HCT116 (cell line): Measurements from ENCODE around the gene CD7. TPM values are rescaled to one million over a fixed set of nuclear protein-coding genes. Genes with fewer than 3 reads are reported as not detected.

Experiments used
- ATAC-seq: fragments of 200-7000 bp; cut with Tn5 transposase; 2 replicates; pipeline ENCODE4 v1.9.1; 2020; ENCODE audit warnings: mild to moderate bottlenecking, moderate library complexity
- BruUV-seq: library from RNA; stranded (reverse); fragments of 400-500 nt; replicated peaks from 2 replicates; lab custom pipeline; 2021; lab: Mats Ljungman, UMichigan
- CTCF ChIA-PET: fragments of 300-600 bp; sonication (Branson Sonifier 250); formaldehyde crosslinking; loops from one replicate; lab custom pipeline; 2021; ENCODE audit warnings: antibody characterized with exemption; lab: Charles Lee
- POLR2A ChIA-PET: fragments of 300-600, 350-600 bp; sonication (Branson Sonifier 250); formaldehyde crosslinking; loops from one replicate; lab custom pipeline; 2021; ENCODE audit warnings: antibody characterized with exemption; lab: Charles Lee
- RAD21 ChIA-PET, 2 experiments: fragments of 300-600 bp; sonication (Branson Sonifier 250); formaldehyde crosslinking; loops; one replicate each; lab custom pipeline; 2023; ENCODE audit warnings: low total read pairs in 2 of 2; ENCODE audit not compliant: uncharacterized antibody in 2 of 2, unreplicated experiment in 2 of 2, low non-redundant PET in 1 of 2; lab: Charles Lee
- DNase-seq: peaks from one replicate; pipeline ENCODE4 v3.0.0-alpha.2; 2010; ENCODE audit warnings: low read depth, low spot score
- H2AFZ ChIP-seq: fragments of 200-600 bp; shearing (Covaris generic), sonication (generic); 2 replicates; pipeline ENCODE4 v1.6.1; 2017; ENCODE audit warnings: low read depth, mixed run types, mixed read lengths, antibody characterized with exemption, low read length; ENCODE audit not compliant: poor library complexity, severe bottlenecking
- H3K27ac ChIP-seq: 2 replicates; pipeline ENCODE4 v1.5.1; 2012; ENCODE audit warnings: low read depth, low read length
- H3K27me3 ChIP-seq: fragments of 200-600 bp; sonication (generic); 2 replicates; pipeline ENCODE4 v1.6.1; 2016; ENCODE audit warnings: mixed run types, low read length, mixed read lengths; ENCODE audit not compliant: insufficient read depth
- H3K36me3 ChIP-seq, 2 experiments: fragments of 200-500 bp in 1 of 2; fragments of 200-600 bp in 1 of 2; sonication (Bioruptor generic) in 1 of 2; sonication (generic) in 1 of 2; 2 replicates each; pipeline versions ENCODE4 v1.5.1 to v1.6.1; 2014 to 2016; ENCODE audit warnings: low read length in 2 of 2, inconsistent platforms in 1 of 2, mixed read lengths in 1 of 2, mixed run types in 1 of 2; ENCODE audit not compliant: insufficient read depth in 2 of 2, control insufficient read depth in 1 of 2
- H3K4me1 ChIP-seq, 2 experiments: fragments of 200-600 bp in 1 of 2; sonication (generic) in 1 of 2; 2 replicates each; pipeline versions ENCODE4 v1.5.1 to v1.6.1; 2012 to 2017; ENCODE audit warnings: low read length in 2 of 2, inconsistent platforms in 1 of 2, mild to moderate bottlenecking in 1 of 2, mixed read lengths in 1 of 2, mixed run types in 1 of 2, moderate library complexity in 1 of 2; ENCODE audit not compliant: insufficient read depth in 2 of 2, control insufficient read depth in 1 of 2
- H3K4me2 ChIP-seq: fragments of 200-600 bp; sonication (generic); 2 replicates; pipeline ENCODE4 v1.6.1; 2017; ENCODE audit warnings: mixed run types, low read length, mixed read lengths
- H3K4me3 ChIP-seq, 2 experiments: fragments of 200-600 bp in 1 of 2; sonication (generic) in 1 of 2; replicated peaks in 1 of 2; 2 replicates each; pipeline ENCODE4 v1.5.1; 2011 to 2016; ENCODE audit warnings: low read length in 2 of 2, control low read depth in 1 of 2, low read depth in 1 of 2, mild to moderate bottlenecking in 1 of 2, mixed read lengths in 1 of 2, mixed run types in 1 of 2
- H3K79me2 ChIP-seq: fragments of 200-600 bp; sonication (generic); 2 replicates; pipeline ENCODE4 v1.6.1; 2017; ENCODE audit warnings: mild to moderate bottlenecking, mixed run types, low read length, moderate library complexity, mixed read lengths; ENCODE audit not compliant: insufficient read depth
- H3K9ac ChIP-seq: fragments of 200-600 bp; sonication (generic); 2 replicates; pipeline ENCODE4 v1.6.1; 2016; ENCODE audit warnings: low read length, mixed read lengths
- H3K9me2 ChIP-seq: fragments of 200-600 bp; sonication (generic), shearing (Covaris generic); 2 replicates; pipeline ENCODE4 v1.6.1; 2017; ENCODE audit warnings: mixed run types, mild to moderate bottlenecking, moderate library complexity; ENCODE audit not compliant: insufficient read depth
- H3K9me3 ChIP-seq, 2 experiments: fragments of 200-500 bp in 1 of 2; fragments of 200-600 bp in 1 of 2; sonication (Bioruptor generic) in 1 of 2; sonication (generic) in 1 of 2; 2 replicates each; pipeline ENCODE4 v1.6.1; 2014 to 2017; ENCODE audit warnings: low read length in 2 of 2, mixed read lengths in 2 of 2, inconsistent platforms in 1 of 2, low read depth in 1 of 2, mild to moderate bottlenecking in 1 of 2, mixed run types in 1 of 2, moderate library complexity in 1 of 2; ENCODE audit not compliant: control insufficient read depth in 1 of 2, insufficient read depth in 1 of 2
- H4K20me1 ChIP-seq: fragments of 200-600 bp; sonication (generic), shearing (Covaris generic); 2 replicates; pipeline ENCODE4 v1.6.1; 2017; ENCODE audit warnings: mixed run types, mild to moderate bottlenecking, moderate library complexity; ENCODE audit not compliant: insufficient read depth
- ATF3 ChIP-seq: IDR thresholded peaks from 2 replicates; pipeline ENCODE4 v1.6.1; 2012
- CBX3 ChIP-seq: IDR thresholded peaks from 2 replicates; pipeline ENCODE4 v1.6.1; 2012; ENCODE audit warnings: low read depth
- CEBPB ChIP-seq: IDR thresholded peaks from 2 replicates; pipeline ENCODE4 v1.6.1; 2012; ENCODE audit warnings: low read depth
- CTCF ChIP-seq, 3 experiments: fragments of 200-600 bp in 1 of 3; sonication (generic) in 1 of 3; IDR thresholded peaks in 2 of 3; conservative IDR thresholded peaks in 1 of 3; 2 replicates each; pipeline ENCODE4 v1.5.1; 2012 to 2017; ENCODE audit warnings: low read depth in 2 of 3, low read length in 2 of 3, antibody characterized with exemption in 1 of 3, borderline replicate concordance in 1 of 3, control low read depth in 1 of 3, mild to moderate bottlenecking in 1 of 3, mixed read lengths in 1 of 3, mixed run types in 1 of 3, moderate library complexity in 1 of 3; ENCODE audit not compliant: insufficient read depth in 1 of 3
- EGR1 ChIP-seq: IDR thresholded peaks from 2 replicates; pipeline ENCODE4 v1.6.1; 2012; ENCODE audit warnings: low read depth
- EZH2 ChIP-seq: fragments of 200-600 bp; sonication (generic); IDR thresholded peaks from 2 replicates; pipeline ENCODE4 v1.6.1; 2017; ENCODE audit warnings: antibody characterized with exemption, mixed run types
- POLR2A ChIP-seq: IDR thresholded peaks from 2 replicates; pipeline ENCODE4 v1.7.0; 2011; ENCODE audit warnings: borderline replicate concordance; ENCODE audit not compliant: insufficient read depth, insufficient read length; ENCODE audit errors: extremely low read depth
- POLR2AphosphoS5 ChIP-seq: IDR thresholded peaks from 2 replicates; pipeline ENCODE4 v1.6.1; 2011; ENCODE audit warnings: mild to moderate bottlenecking, low read depth, low read length, moderate library complexity
- REST ChIP-seq: IDR thresholded peaks from 2 replicates; pipeline ENCODE4 v1.6.1; 2012; ENCODE audit warnings: low read depth
- SIN3A ChIP-seq: IDR thresholded peaks from 2 replicates; pipeline ENCODE4 v1.6.1; 2012; ENCODE audit warnings: low read depth
- SRF ChIP-seq: IDR thresholded peaks from 2 replicates; pipeline ENCODE4 v1.6.1; 2012; ENCODE audit warnings: low read depth
- TCF7L2 ChIP-seq: IDR thresholded peaks from 2 replicates; pipeline ENCODE4 v1.7.0; 2011; ENCODE audit warnings: borderline replicate concordance, inconsistent platforms; ENCODE audit not compliant: insufficient read depth, insufficient read length; ENCODE audit errors: extremely low read depth
- YY1 ChIP-seq: IDR thresholded peaks from 2 replicates; pipeline ENCODE4 v1.6.1; 2011; ENCODE audit warnings: low read length, low read depth, moderate library complexity, mild to moderate bottlenecking; ENCODE audit not compliant: insufficient replicate concordance; ENCODE audit errors: extremely low read depth
- intact Hi-C: fragments of 100-400 bp; cut with micrococcal nuclease; formaldehyde crosslinking; loops from 2 replicates; pipeline ENCODE4 v1.10.0; 2022
- total RNA-seq: library from RNA; stranded (reverse); gene quantifications from one replicate; pipeline ENCODE4 v1.2.1, GENCODE V29; 2021; ENCODE audit not compliant: unreplicated experiment

The CD7 gene
- total RNA-seq, 1 experiment from 2014 or later, result 0.61 TPM

GRCh38 chr17:82296511-82297279 lies 20.7 kb downstream of the CD7 start:
- no peaks in the 10 kb centered on the region for H4K20me1 ChIP-seq
- H3K27ac ChIP-seq, result peak overlapping the region; percentile 89
- no peaks in the 10 kb centered on the region for H3K9me3 ChIP-seq
- H3K4me3 ChIP-seq, result peak overlapping the region; percentile 52 to 62
- intact Hi-C loops, result loop anchor here (10.0 kb wide), 1 partner anchor 262 kb away; the partner anchor contains the start of genes DCXR and RAC3
- H2AFZ ChIP-seq, result peak overlapping the region; percentile 32
- peaks cover 35 to 61% of the 10 kb centered on the region in 2 experiments for H3K4me1 ChIP-seq
- DNase-seq (no peak), ATAC-seq (no peak)
- H3K9me2 ChIP-seq, result no peaks in the 10 kb centered on the region
- H3K36me3 ChIP-seq, result no peaks in the 10 kb centered on the region
- TF ChIP-seq EGR1 (no peak), REST (no peak)
- BruUV-seq, result no TSS peak
- ChIA-PET CTCF (no interaction called here), RAD21 (no interaction called here), POLR2A (interaction anchor here (0.9 to 2.1 kb wide), 5 partner anchors 10 to 37 kb away, joined by 3 to 10 read pairs (median 4); partner anchors contain the start of genes CD7 and SECTM1)
- no peaks in the 10 kb centered on the region for H3K27me3 ChIP-seq
- peak overlapping the region; percentile 69 for H3K9ac ChIP-seq
- H3K4me2 ChIP-seq, result peak overlapping the region; percentile 93
- H3K79me2 ChIP-seq, result peaks cover 3% of the 10 kb centered on the region; the same call in 1 of the 2 replicates

- RAD21 ChIA-PET, result no interaction called here
- Histone ChIP-seq H4K20me1 (no peaks in the 10 kb centered on the region), H2AFZ (no peak overlapping the region), H3K4me3 (no peak overlapping the region), H3K4me2 (peak overlapping the region; percentile 8; the same call in 1 of the 2 replicates), H3K4me1 (peaks cover 33 to 54% of the 10 kb centered on the region in 2 experiments), H3K27ac (no peak overlapping the region), H3K79me2 (peaks cover 3% of the 10 kb centered on the region; the same call in 1 of the 2 replicates), H3K9ac (no peak overlapping the region), H3K9me3 (no peaks in the 10 kb centered on the region), H3K9me2 (no peaks in the 10 kb centered on the region), H3K36me3 (no peaks in the 10 kb centered on the region), H3K27me3 (no peaks in the 10 kb centered on the region)
- no peak for DNase-seq
- ATAC-seq, result no peak
- BruUV-seq, result no TSS peak
- CTCF ChIA-PET, result no interaction called here
- intact Hi-C loops, result loop anchor here (10.0 kb wide), 1 partner anchor 261 kb away; the partner anchor contains the start of genes DCXR and RAC3
- POLR2A ChIA-PET, result interaction anchor here (1.7 to 2.1 kb wide), 2 partner anchors 30 to 38 kb away, joined by 4 read pairs; partner anchors contain the start of gene SECTM1
- TF ChIP-seq POLR2AphosphoS5 (no peak), POLR2A (no peak), CTCF (IDR thresholded peaks at IDR 0.05 in 2 of 3, conservative IDR thresholded peaks at IDR 0.05 in 1 of 3; ENCODE audit: borderline replicate concordance in 1 of 3, insufficient read depth in 1 of 3, low read depth in 2 of 3, low read length in 2 of 3) (no peak), YY1 (no peak), ATF3 (no peak), TCF7L2 (no peak), EGR1 (no peak), SIN3A (no peak), CBX3 (no peak), EZH2 (no peak), SRF (no peak), CEBPB (no peak)
Measured at GRCh38 chr17:82295472-82295814, 22.0 kb downstream of the CD7 start.
